Stimulated activated CD8-positive, alpha-beta memory T cell treated with anti-CD3 and anti-CD28 coated beads, Interleukin-7, amount 100 ng/mL, for 4 hours (primary cell): ENCODE results near the gene IRF9.

Source experiments
- DNase-seq, 2 donors: peaks; one replicate each; pipeline ENCODE4 v3.0.0-alpha.2; 2020; ENCODE audit warnings: low read depth in 2 of 2

Gene IRF9

GRCh38 chr14:24215495-24216344 lies 54.7 kb downstream of the IRF9 start, which contains the start of gene MDP1:
MDP1 (minus strand) TSS chr14:24216066; CDS start chr14:24215955, 111 bp downstream.
- peak; percentile 75 to 79 for DNase-seq
